Measurements from ENCODE around the gene CEACAM1.

- TF ChIP-seq CTCF (conservative IDR thresholded peaks at IDR 0.05) (no peak), ZFX (IDR thresholded peaks at IDR 0.05) (no peak)
Measured at GRCh38 chr19:42495663-42496062, 32.6 kb downstream of the CEACAM1 start.

Data from C4-2B (cell line).